HEK293 (cell line): ENCODE measurements around the gene PPP1R3G.

Experiments used
- CTCF ChIA-PET: fragments of 350-600 bp; formaldehyde crosslinking; extraction: SDS; loops from one replicate; lab custom pipeline; 2021; ENCODE audit warnings: antibody characterized with exemption; lab: Yijun Ruan, JAX
- POLR2A ChIA-PET: fragments of 300-600 bp; formaldehyde crosslinking; extraction: SDS; loops from one replicate; lab custom pipeline; 2020; ENCODE audit warnings: antibody characterized with exemption, inconsistent platforms; lab: Yijun Ruan, JAX
- H3K27ac ChIP-seq: fragments of 200-500 bp; sonication (Bioruptor generic); 2 replicates; pipeline ENCODE4 v1.5.1; 2014; ENCODE audit warnings: low read depth, low read length, control low read depth, inconsistent platforms; ENCODE audit errors: extremely low read depth
- H3K36me3 ChIP-seq, 2 experiments: fragments of 200-500 bp in 1 of 2; sonication (Bioruptor generic) in 1 of 2; 1 replicate in 1 of 2; 2 replicates in 1 of 2; pipeline ENCODE4 v1.5.1; 2014 to 2017; ENCODE audit warnings: inconsistent platforms in 2 of 2, low read length in 2 of 2; ENCODE audit not compliant: control insufficient read depth in 2 of 2, insufficient read depth in 1 of 2
- H3K4me1 ChIP-seq: fragments of 200-500 bp; sonication (Bioruptor generic); 2 replicates; pipeline ENCODE4 v1.5.1; 2014; ENCODE audit warnings: mild to moderate bottlenecking, low read length, inconsistent platforms; ENCODE audit not compliant: control insufficient read depth, insufficient read depth
- H3K4me3 ChIP-seq: 2 replicates; pipeline ENCODE4 v1.5.1; 2011; ENCODE audit warnings: low read depth, mild to moderate bottlenecking, control low read depth, low read length, moderate library complexity
- H3K9me3 ChIP-seq: fragments of 200-500 bp; sonication (Bioruptor generic); 2 replicates; pipeline ENCODE4 v1.5.1; 2014; ENCODE audit warnings: low read depth, low read length, inconsistent platforms; ENCODE audit not compliant: control insufficient read depth, insufficient read depth
- GFI1B ChIP-seq: fragments of 450-650 bp; formaldehyde crosslinking; IDR thresholded peaks from 2 replicates; pipeline ENCODE4 v1.5.1; 2016; ENCODE audit warnings: missing biosample characterization, missing genetic modification characterization
- GLIS1 ChIP-seq: fragments of 450-650 bp; formaldehyde crosslinking; IDR thresholded peaks from 2 replicates; pipeline ENCODE4 v1.5.1; 2016; ENCODE audit warnings: missing biosample characterization, missing genetic modification characterization
- ZBTB48 ChIP-seq: fragments of 450-650 bp; formaldehyde crosslinking; IDR thresholded peaks from 2 replicates; pipeline ENCODE4 v1.5.1; 2016; ENCODE audit warnings: missing biosample characterization, missing genetic modification characterization
- ZNF112 ChIP-seq: fragments of 450-650 bp; formaldehyde crosslinking; IDR thresholded peaks from 2 replicates; pipeline ENCODE4 v1.5.0; 2017; ENCODE audit warnings: missing biosample characterization, missing genetic modification characterization
- ZNF155 ChIP-seq: fragments of 450-650 bp; formaldehyde crosslinking; IDR thresholded peaks from 2 replicates; pipeline ENCODE4 v1.5.1; 2016; ENCODE audit warnings: missing biosample characterization, missing genetic modification characterization
- ZNF311 ChIP-seq: fragments of 450-650 bp; formaldehyde crosslinking; IDR thresholded peaks from 2 replicates; pipeline ENCODE4 v1.5.1; 2017; ENCODE audit warnings: missing biosample characterization, missing genetic modification characterization, borderline replicate concordance
- ZNF426 ChIP-seq: fragments of 450-650 bp; formaldehyde crosslinking; IDR thresholded peaks from 2 replicates; pipeline ENCODE4 v1.5.1; 2017; ENCODE audit warnings: missing biosample characterization, missing genetic modification characterization, mild to moderate bottlenecking, inconsistent platforms, moderate library complexity
- ZNF529 ChIP-seq: fragments of 450-650 bp; formaldehyde crosslinking; IDR thresholded peaks from 2 replicates; pipeline ENCODE4 v1.5.1; 2017; ENCODE audit warnings: missing genetic modification characterization, missing biosample characterization; ENCODE audit not compliant: insufficient replicate concordance
- ZNF530 ChIP-seq: fragments of 450-650 bp; formaldehyde crosslinking; IDR thresholded peaks from 2 replicates; pipeline ENCODE4 v1.5.1; 2016; ENCODE audit warnings: low read depth, missing biosample characterization, missing genetic modification characterization
- ZNF585B ChIP-seq: fragments of 450-650 bp; formaldehyde crosslinking; IDR thresholded peaks from 2 replicates; pipeline ENCODE4 v1.5.1; 2016; ENCODE audit warnings: missing biosample characterization, missing genetic modification characterization
- ZNF600 ChIP-seq: fragments of 450-650 bp; formaldehyde crosslinking; IDR thresholded peaks from 2 replicates; pipeline ENCODE4 v1.5.1; 2016; ENCODE audit warnings: missing biosample characterization, missing genetic modification characterization
- ZNF610 ChIP-seq: fragments of 450-650 bp; formaldehyde crosslinking; IDR thresholded peaks from 2 replicates; pipeline ENCODE4 v1.5.1; 2016; ENCODE audit warnings: missing biosample characterization, missing genetic modification characterization, borderline replicate concordance
- ZNF658 ChIP-seq: fragments of 450-650 bp; formaldehyde crosslinking; IDR thresholded peaks from 2 replicates; pipeline ENCODE4; 2016; ENCODE audit warnings: missing biosample characterization, missing genetic modification characterization
- ZNF791 ChIP-seq: fragments of 450-650 bp; formaldehyde crosslinking; IDR thresholded peaks from 2 replicates; pipeline ENCODE4 v1.5.1; 2016; ENCODE audit warnings: missing biosample characterization, missing genetic modification characterization
- ZNF830 ChIP-seq: fragments of 450-650 bp; IDR thresholded peaks from 2 replicates; pipeline ENCODE4 v1.5.0; 2018; ENCODE audit warnings: missing biosample characterization, missing genetic modification characterization, low read depth, mild to moderate bottlenecking, moderate library complexity
- TF ChIP-seq, protein P1 (sequence below): fragments of 450-650 bp; formaldehyde crosslinking; IDR thresholded peaks from 2 replicates; pipeline ENCODE4 v1.5.1; 2016; ENCODE audit warnings: missing biosample characterization, missing genetic modification characterization
- TF ChIP-seq, protein P2 (sequence below): fragments of 450-650 bp; formaldehyde crosslinking; IDR thresholded peaks from 2 replicates; pipeline ENCODE4 v1.5.1; 2016; ENCODE audit warnings: missing biosample characterization, missing genetic modification characterization
- TF ChIP-seq, protein P3 (sequence below): fragments of 450-650 bp; formaldehyde crosslinking; IDR thresholded peaks from 2 replicates; pipeline ENCODE4 v1.5.1; 2016; ENCODE audit warnings: missing biosample characterization, missing genetic modification characterization
- TF ChIP-seq, protein P4 (sequence below): fragments of 450-650 bp; formaldehyde crosslinking; IDR thresholded peaks from 2 replicates; pipeline ENCODE4; 2016; ENCODE audit warnings: missing biosample characterization, missing genetic modification characterization
- TF ChIP-seq, protein P5 (sequence below): fragments of 450-650 bp; formaldehyde crosslinking; IDR thresholded peaks from 2 replicates; pipeline ENCODE4 v1.5.1; 2016; ENCODE audit warnings: missing biosample characterization, missing genetic modification characterization

Gene PPP1R3G

DNA sequence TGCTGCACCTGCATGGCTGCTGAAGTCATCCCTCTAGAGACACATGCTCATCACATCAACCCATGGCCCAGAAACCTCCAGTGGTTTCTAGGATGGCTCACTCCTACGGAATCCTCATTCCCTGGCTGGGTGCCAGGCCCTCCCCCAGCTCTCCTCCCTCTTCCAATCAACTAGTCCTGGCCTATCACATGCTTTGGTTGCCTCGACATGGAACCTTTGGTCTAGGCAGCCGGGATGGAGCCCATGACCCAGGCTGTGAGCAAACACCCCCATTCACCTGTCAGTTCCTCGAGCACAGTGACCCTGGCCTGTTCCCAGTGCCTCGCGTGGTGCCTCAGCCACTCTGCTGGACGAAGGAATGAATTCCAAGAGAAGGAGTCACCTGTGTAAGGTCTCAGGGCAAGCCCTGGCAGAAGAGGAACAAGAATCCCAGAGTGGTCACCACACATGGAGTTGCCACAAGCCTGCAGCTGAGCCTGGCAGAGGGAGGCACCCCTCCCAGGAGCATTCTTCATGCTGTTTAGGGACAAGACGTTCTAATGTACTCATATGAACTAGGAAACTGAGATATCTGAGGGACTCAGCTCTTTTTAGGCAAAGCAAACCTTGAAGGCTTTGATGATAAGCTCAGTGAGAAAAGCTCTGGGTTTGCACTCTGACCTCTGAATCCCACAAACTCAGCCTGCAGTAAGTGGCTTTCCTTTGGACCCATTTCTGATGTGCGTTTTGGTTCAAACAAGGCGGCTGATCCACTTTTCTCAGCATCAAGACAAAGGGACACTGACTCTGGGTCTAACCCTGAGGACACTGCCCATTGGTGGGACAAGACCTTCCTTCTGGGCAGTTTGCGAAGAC lies 40.2 kb downstream of the PPP1R3G start:
- H3K27ac ChIP-seq = no peak overlapping the region
- TF ChIP-seq, protein P1, sequence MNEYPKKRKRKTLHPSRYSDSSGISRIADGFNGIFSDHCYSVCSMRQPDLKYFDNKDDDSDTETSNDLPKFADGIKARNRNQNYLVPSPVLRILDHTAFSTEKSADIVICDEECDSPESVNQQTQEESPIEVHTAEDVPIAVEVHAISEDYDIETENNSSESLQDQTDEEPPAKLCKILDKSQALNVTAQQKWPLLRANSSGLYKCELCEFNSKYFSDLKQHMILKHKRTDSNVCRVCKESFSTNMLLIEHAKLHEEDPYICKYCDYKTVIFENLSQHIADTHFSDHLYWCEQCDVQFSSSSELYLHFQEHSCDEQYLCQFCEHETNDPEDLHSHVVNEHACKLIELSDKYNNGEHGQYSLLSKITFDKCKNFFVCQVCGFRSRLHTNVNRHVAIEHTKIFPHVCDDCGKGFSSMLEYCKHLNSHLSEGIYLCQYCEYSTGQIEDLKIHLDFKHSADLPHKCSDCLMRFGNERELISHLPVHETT (tag by site-specific recombination) = no peak
- TF ChIP-seq ZNF610 (tag by site-specific recombination) (no peak), ZNF791 (tag by site-specific recombination) (no peak), ZNF530 (tag by site-specific recombination) (no peak), ZNF112 (no peak), ZNF311 (tag by site-specific recombination) (no peak), ZNF658 (tag by site-specific recombination) (no peak), ZNF529 (no peak), GLIS1 (no peak), ZBTB48 (no peak), ZNF426 (tag by site-specific recombination) (no peak), ZNF155 (tag by site-specific recombination) (no peak), GFI1B (tag by site-specific recombination) (no peak), ZNF585B (tag by site-specific recombination) (no peak), ZNF830 (tag by site-specific recombination) (no peak), ZNF600 (tag by site-specific recombination) (no peak)
- TF ChIP-seq, protein P2, sequence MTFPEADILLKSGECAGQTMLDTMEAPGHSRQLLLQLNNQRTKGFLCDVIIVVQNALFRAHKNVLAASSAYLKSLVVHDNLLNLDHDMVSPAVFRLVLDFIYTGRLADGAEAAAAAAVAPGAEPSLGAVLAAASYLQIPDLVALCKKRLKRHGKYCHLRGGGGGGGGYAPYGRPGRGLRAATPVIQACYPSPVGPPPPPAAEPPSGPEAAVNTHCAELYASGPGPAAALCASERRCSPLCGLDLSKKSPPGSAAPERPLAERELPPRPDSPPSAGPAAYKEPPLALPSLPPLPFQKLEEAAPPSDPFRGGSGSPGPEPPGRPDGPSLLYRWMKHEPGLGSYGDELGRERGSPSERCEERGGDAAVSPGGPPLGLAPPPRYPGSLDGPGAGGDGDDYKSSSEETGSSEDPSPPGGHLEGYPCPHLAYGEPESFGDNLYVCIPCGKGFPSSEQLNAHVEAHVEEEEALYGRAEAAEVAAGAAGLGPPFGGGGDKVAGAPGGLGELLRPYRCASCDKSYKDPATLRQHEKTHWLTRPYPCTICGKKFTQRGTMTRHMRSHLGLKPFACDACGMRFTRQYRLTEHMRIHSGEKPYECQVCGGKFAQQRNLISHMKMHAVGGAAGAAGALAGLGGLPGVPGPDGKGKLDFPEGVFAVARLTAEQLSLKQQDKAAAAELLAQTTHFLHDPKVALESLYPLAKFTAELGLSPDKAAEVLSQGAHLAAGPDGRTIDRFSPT (tag by site-specific recombination) = no peak
- TF ChIP-seq, protein P3, sequence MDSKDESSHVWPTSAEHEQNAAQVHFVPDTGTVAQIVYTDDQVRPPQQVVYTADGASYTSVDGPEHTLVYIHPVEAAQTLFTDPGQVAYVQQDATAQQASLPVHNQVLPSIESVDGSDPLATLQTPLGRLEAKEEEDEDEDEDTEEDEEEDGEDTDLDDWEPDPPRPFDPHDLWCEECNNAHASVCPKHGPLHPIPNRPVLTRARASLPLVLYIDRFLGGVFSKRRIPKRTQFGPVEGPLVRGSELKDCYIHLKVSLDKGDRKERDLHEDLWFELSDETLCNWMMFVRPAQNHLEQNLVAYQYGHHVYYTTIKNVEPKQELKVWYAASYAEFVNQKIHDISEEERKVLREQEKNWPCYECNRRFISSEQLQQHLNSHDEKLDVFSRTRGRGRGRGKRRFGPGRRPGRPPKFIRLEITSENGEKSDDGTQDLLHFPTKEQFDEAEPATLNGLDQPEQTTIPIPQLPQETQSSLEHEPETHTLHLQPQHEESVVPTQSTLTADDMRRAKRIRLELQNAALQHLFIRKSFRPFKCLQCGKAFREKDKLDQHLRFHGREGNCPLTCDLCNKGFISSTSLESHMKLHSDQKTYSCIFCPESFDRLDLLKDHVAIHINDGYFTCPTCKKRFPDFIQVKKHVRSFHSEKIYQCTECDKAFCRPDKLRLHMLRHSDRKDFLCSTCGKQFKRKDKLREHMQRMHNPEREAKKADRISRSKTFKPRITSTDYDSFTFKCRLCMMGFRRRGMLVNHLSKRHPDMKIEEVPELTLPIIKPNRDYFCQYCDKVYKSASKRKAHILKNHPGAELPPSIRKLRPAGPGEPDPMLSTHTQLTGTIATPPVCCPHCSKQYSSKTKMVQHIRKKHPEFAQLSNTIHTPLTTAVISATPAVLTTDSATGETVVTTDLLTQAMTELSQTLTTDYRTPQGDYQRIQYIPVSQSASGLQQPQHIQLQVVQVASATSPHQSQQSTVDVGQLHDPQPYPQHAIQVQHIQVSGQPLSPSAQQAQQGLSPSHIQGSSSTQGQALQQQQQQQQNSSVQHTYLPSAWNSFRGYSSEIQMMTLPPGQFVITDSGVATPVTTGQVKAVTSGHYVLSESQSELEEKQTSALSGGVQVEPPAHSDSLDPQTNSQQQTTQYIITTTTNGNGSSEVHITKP (tag by site-specific recombination) = no peak
- TF ChIP-seq, protein P4, sequence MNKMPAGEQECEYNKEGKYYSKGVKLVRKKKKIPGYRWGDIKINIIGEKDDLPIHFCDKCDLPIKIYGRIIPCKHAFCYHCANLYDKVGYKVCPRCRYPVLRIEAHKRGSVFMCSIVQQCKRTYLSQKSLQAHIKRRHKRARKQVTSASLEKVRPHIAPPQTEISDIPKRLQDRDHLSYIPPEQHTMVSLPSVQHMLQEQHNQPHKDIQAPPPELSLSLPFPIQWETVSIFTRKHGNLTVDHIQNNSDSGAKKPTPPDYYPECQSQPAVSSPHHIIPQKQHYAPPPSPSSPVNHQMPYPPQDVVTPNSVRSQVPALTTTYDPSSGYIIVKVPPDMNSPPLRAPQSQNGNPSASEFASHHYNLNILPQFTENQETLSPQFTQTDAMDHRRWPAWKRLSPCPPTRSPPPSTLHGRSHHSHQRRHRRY (tag by site-specific recombination) = no peak
- TF ChIP-seq, protein P5, sequence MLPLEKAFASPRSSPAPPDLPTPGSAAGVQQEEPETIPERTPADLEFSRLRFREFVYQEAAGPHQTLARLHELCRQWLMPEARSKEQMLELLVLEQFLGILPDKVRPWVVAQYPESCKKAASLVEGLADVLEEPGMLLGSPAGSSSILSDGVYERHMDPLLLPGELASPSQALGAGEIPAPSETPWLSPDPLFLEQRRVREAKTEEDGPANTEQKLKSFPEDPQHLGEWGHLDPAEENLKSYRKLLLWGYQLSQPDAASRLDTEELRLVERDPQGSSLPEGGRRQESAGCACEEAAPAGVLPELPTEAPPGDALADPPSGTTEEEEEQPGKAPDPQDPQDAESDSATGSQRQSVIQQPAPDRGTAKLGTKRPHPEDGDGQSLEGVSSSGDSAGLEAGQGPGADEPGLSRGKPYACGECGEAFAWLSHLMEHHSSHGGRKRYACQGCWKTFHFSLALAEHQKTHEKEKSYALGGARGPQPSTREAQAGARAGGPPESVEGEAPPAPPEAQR (tag by site-specific recombination) = no peak
- ChIA-PET POLR2A (no interaction called here), CTCF (interaction anchor here (0.8 to 1.8 kb wide), 2 partner anchors 9 to 18 kb away, joined by 3 to 10 read pairs; no protein-coding TSS in a partner anchor)
- H3K36me3 ChIP-seq = no peaks in the 10 kb centered on the region
- no peaks in the 10 kb centered on the region for H3K4me1 ChIP-seq
- no peaks in the 10 kb centered on the region for H3K9me3 ChIP-seq
- H3K4me3 ChIP-seq = no peak overlapping the region
